Large intestine (tissue), 3 donors: ENCODE results near the gene RPH3AL. TPM values are rescaled to one million over a fixed set of nuclear protein-coding genes. Genes with fewer than 3 reads are reported as not detected.
A peak's percentile ranks its signal among the peaks of the same experiment; 100 is the strongest.

Experiments
- DNase-seq, 2 donors: peaks; one replicate each; pipeline versions ENCODE4 v3.0.0 to v3.0.0-alpha.2; 2013
- H3K27ac ChIP-seq: one replicate; pipeline ENCODE4 v1.5.1; 2013; ENCODE audit warnings: low read length
- H3K27me3 ChIP-seq: 2 replicates; pipeline ENCODE4 v1.6.1; 2013; ENCODE audit warnings: low read length; ENCODE audit not compliant: control insufficient read depth, insufficient read depth
- H3K36me3 ChIP-seq: 2 replicates; pipeline ENCODE4 v1.6.1; 2013; ENCODE audit warnings: low read length; ENCODE audit not compliant: control insufficient read depth, insufficient read depth
- H3K4me1 ChIP-seq: one replicate; pipeline ENCODE4 v1.6.1; 2013; ENCODE audit warnings: low read length; ENCODE audit not compliant: control insufficient read depth, insufficient read depth
- H3K4me3 ChIP-seq: one replicate; pipeline ENCODE4 v1.5.1; 2013; ENCODE audit warnings: low read length
- H3K9me3 ChIP-seq: one replicate; pipeline ENCODE4 v1.6.1; 2013; ENCODE audit warnings: mild to moderate bottlenecking, low read depth, low read length, moderate library complexity; ENCODE audit not compliant: control insufficient read depth
- WGBS: methylation state at CpG from one replicate; pipeline ENCODE4 v1.1.5; 2013; ENCODE audit warnings: low lambda C conversion rate; ENCODE audit not compliant: insufficient coverage; 5-methylcytosine and 5-hydroxymethylcytosine counted together
- polyA plus RNA-seq: library from polyadenylated mRNA; unstranded; fragments of 120-200 nt; gene quantifications from one replicate; pipeline ENCODE4 v1.2.1, GENCODE V29; 2013

The RPH3AL gene
- polyA plus RNA-seq, 1 donor, result 8.2 TPM

- Histone ChIP-seq H3K36me3 (no peaks in the 10 kb centered on the region), H3K27me3 (no peaks in the 10 kb centered on the region), H3K27ac (no peak overlapping the region), H3K4me1 (peaks cover 5% of the 10 kb centered on the region), H3K4me3 (no peak overlapping the region), H3K9me3 (no peaks in the 10 kb centered on the region)
- WGBS, result no CpG with 5 or more reads among the region's 12 CpGs
- no peak for DNase-seq
These were observed 16.9 kb downstream of the RPH3AL start for GRCh38 chr17:335691-336090.

- Histone ChIP-seq H3K27ac (no peak overlapping the region), H3K4me3 (no peak overlapping the region), H3K4me1 (peaks cover 5% of the 10 kb centered on the region), H3K36me3 (no peaks in the 10 kb centered on the region), H3K9me3 (no peaks in the 10 kb centered on the region), H3K27me3 (no peaks in the 10 kb centered on the region)
- no CpG with 5 or more reads among the region's 28 CpGs for WGBS
- no peak for DNase-seq
These were observed 17.6 kb downstream of the RPH3AL start for GRCh38 chr17:334974-335481.

- Histone ChIP-seq H3K27me3 (no peaks in the 10 kb centered on the region), H3K9me3 (no peaks in the 10 kb centered on the region), H3K36me3 (no peaks in the 10 kb centered on the region), H3K4me3 (no peak overlapping the region), H3K27ac (peak overlapping the region; percentile 48), H3K4me1 (peaks cover 5% of the 10 kb centered on the region)
- peak in 1 of 2 donors; percentile 24 for DNase-seq
- WGBS, result 67% methylated on average over 1 of the region's 23 CpGs
These were observed 18.8 kb downstream of the RPH3AL start for GRCh38 chr17:333626-334396.

- Histone ChIP-seq H3K27ac (no peak overlapping the region), H3K27me3 (no peaks in the 10 kb centered on the region), H3K36me3 (no peaks in the 10 kb centered on the region), H3K9me3 (no peaks in the 10 kb centered on the region), H3K4me3 (no peak overlapping the region), H3K4me1 (peaks cover 5% of the 10 kb centered on the region)
- DNase-seq, result no peak
- WGBS, result no CpG with 5 or more reads among the region's 34 CpGs
These were observed 19.9 kb downstream of the RPH3AL start for GRCh38 chr17:332558-333322.

GRCh38 chr17:332023-332422 lies 20.6 kb downstream of the RPH3AL start:
- H3K36me3 ChIP-seq, result no peaks in the 10 kb centered on the region
- no peak overlapping the region for H3K4me3 ChIP-seq
- H3K27me3 ChIP-seq, result no peaks in the 10 kb centered on the region
- DNase-seq, result no peak
- no CpG with 5 or more reads among the region's 11 CpGs for WGBS
- H3K9me3 ChIP-seq, result no peaks in the 10 kb centered on the region
- no peak overlapping the region for H3K27ac ChIP-seq
- H3K4me1 ChIP-seq, result peaks cover 5% of the 10 kb centered on the region

- WGBS, result no CpG with 5 or more reads among the region's 26 CpGs
- DNase-seq, result no peak
- no peaks in the 10 kb centered on the region for H3K4me1 ChIP-seq
- H3K36me3 ChIP-seq, result no peaks in the 10 kb centered on the region
- H3K27me3 ChIP-seq, result no peaks in the 10 kb centered on the region
- H3K4me3 ChIP-seq, result no peak overlapping the region
- no peak overlapping the region for H3K27ac ChIP-seq
- H3K9me3 ChIP-seq, result no peaks in the 10 kb centered on the region
These were observed 21.5 kb downstream of the RPH3AL start for GRCh38 chr17:330993-331701.

- no peak overlapping the region for H3K27ac ChIP-seq
- no peak for DNase-seq
- no peaks in the 10 kb centered on the region for H3K4me1 ChIP-seq
- no peaks in the 10 kb centered on the region for H3K9me3 ChIP-seq
- H3K4me3 ChIP-seq, result no peak overlapping the region
- peaks cover 2% of the 10 kb centered on the region for H3K36me3 ChIP-seq
- no peaks in the 10 kb centered on the region for H3K27me3 ChIP-seq
- 100% methylated on average over 1 of the region's 8 CpGs for WGBS
These were observed 22.7 kb downstream of the RPH3AL start for GRCh38 chr17:329784-330420.

GRCh38 chr17:327971-328370 lies 24.6 kb downstream of the RPH3AL start:
- WGBS, result no CpG with 5 or more reads among the region's 7 CpGs
- Histone ChIP-seq H3K27ac (no peak overlapping the region), H3K4me1 (no peaks in the 10 kb centered on the region), H3K9me3 (no peaks in the 10 kb centered on the region), H3K36me3 (peaks cover 2% of the 10 kb centered on the region), H3K27me3 (no peaks in the 10 kb centered on the region), H3K4me3 (no peak overlapping the region)
- no peak for DNase-seq

GRCh38 chr17:327296-327695 lies 25.3 kb downstream of the RPH3AL start:
- no peaks in the 10 kb centered on the region for H3K27me3 ChIP-seq
- H3K36me3 ChIP-seq, result peaks cover 2% of the 10 kb centered on the region
- no peak overlapping the region for H3K4me3 ChIP-seq
- H3K9me3 ChIP-seq, result no peaks in the 10 kb centered on the region
- no peaks in the 10 kb centered on the region for H3K4me1 ChIP-seq
- WGBS, result no CpG with 5 or more reads among the region's 11 CpGs
- H3K27ac ChIP-seq, result no peak overlapping the region
- no peak for DNase-seq
